ENCODE results near the gene CD2. TPM values are rescaled to one million over a fixed set of nuclear protein-coding genes. Genes with fewer than 3 reads are reported as not detected.
"Not testable (repeated sequence)": the region's sequence is repeated elsewhere in the genome, so short reads cannot be mapped to it uniquely, and the experiment has no call there.

CD2 gene
- total RNA-seq, 1 donor from 2014 or later = 2.1 TPM

GRCh38 chr1:116753312-116753711 lies 918 bp upstream of the CD2 start:
- no peak for DNase-seq (ENCODE audit: low spot score)
- intact Hi-C loops (cut with DNase I) = no loop called here
- ATAC-seq = no peak

- DNase-seq (ENCODE audit: low spot score) = no peak
- intact Hi-C loops (cut with DNase I) = no loop called here
- no peak for ATAC-seq
Measured at GRCh38 chr1:116755066-116755465, 836 bp downstream of the CD2 start.

- DNase-seq (ENCODE audit: low spot score) = no peak
- ATAC-seq = no peak
- intact Hi-C loops (cut with DNase I) = no loop called here
Measured at GRCh38 chr1:116755681-116756080, 1.5 kb downstream of the CD2 start.

GRCh38 chr1:116756092-116756491 lies 1.9 kb downstream of the CD2 start:
- DNase-seq (ENCODE audit: low spot score); intact Hi-C loops (cut with DNase I); ATAC-seq: not testable (repeated sequence)

- ATAC-seq; DNase-seq (ENCODE audit: low spot score); intact Hi-C loops (cut with DNase I): not testable (repeated sequence)
Measured at GRCh38 chr1:116758456-116758815, 4.2 kb downstream of the CD2 start.

- ATAC-seq (no peak), DNase-seq (ENCODE audit: low spot score) (no peak)
- intact Hi-C loops (cut with DNase I) = no loop called here
Measured at GRCh38 chr1:116759636-116760035, 5.4 kb downstream of the CD2 start.

GRCh38 chr1:116760487-116760886 lies 6.3 kb downstream of the CD2 start:
- no peak for DNase-seq (ENCODE audit: low spot score)
- ATAC-seq = no peak
- intact Hi-C loops (cut with DNase I) = no loop called here

- DNase-seq (ENCODE audit: low spot score) (no peak), ATAC-seq (no peak)
- intact Hi-C loops (cut with DNase I) = no loop called here
Measured at GRCh38 chr1:116760996-116761665, 6.9 kb downstream of the CD2 start.

GRCh38 chr1:116762281-116762680 lies 8.1 kb downstream of the CD2 start:
- no peak for DNase-seq (ENCODE audit: low spot score)
- no peak for ATAC-seq
- intact Hi-C loops (cut with DNase I) = no loop called here

- DNase-seq (ENCODE audit: low spot score) (no peak), ATAC-seq (no peak)
- intact Hi-C loops (cut with DNase I) = no loop called here
Measured at GRCh38 chr1:116762781-116763115, 8.5 kb downstream of the CD2 start.

- intact Hi-C loops (cut with DNase I) = no loop called here
- DNase-seq (ENCODE audit: low spot score) (no peak), ATAC-seq (peak; percentile 87)
Measured at GRCh38 chr1:116763116-116763786, 9.0 kb downstream of the CD2 start.

GRCh38 chr1:116763787-116764465 lies 9.7 kb downstream of the CD2 start:
- peak; percentile 24 for ATAC-seq
- intact Hi-C loops (cut with DNase I) = no loop called here
- DNase-seq (ENCODE audit: low spot score) = no peak

GRCh38 chr1:116764466-116764898 lies 10.3 kb downstream of the CD2 start:
- ATAC-seq (no peak), DNase-seq (ENCODE audit: low spot score) (no peak)
- intact Hi-C loops (cut with DNase I) = no loop called here

- intact Hi-C loops (cut with DNase I) = no loop called here
- ATAC-seq = no peak
- DNase-seq (ENCODE audit: low spot score) = no peak
Measured at GRCh38 chr1:116764906-116765862, 11.0 kb downstream of the CD2 start.

GRCh38 chr1:116765962-116766361 lies 11.7 kb downstream of the CD2 start:
- ATAC-seq (no peak), DNase-seq (ENCODE audit: low spot score) (no peak)
- intact Hi-C loops (cut with DNase I) = no loop called here

- intact Hi-C loops (cut with DNase I) = no loop called here
- DNase-seq (ENCODE audit: low spot score) (no peak), ATAC-seq (no peak)
Measured at GRCh38 chr1:116766616-116767469, 12.6 kb downstream of the CD2 start.

- intact Hi-C loops (cut with DNase I) = no loop called here
- DNase-seq (ENCODE audit: low spot score) = no peak
- ATAC-seq = no peak
Measured at GRCh38 chr1:116767782-116768382, 13.7 kb downstream of the CD2 start.

Measured in sciatic nerve (tissue), 2 donors.